ENCODE data around the gene RWDD1. TPM values are rescaled to one million over a fixed set of nuclear protein-coding genes. Genes with fewer than 3 reads are reported as not detected.

Gene RWDD1
- total RNA-seq, 2 experiments from 2014 or later, result 44.3 to 46.0 TPM

DNA sequence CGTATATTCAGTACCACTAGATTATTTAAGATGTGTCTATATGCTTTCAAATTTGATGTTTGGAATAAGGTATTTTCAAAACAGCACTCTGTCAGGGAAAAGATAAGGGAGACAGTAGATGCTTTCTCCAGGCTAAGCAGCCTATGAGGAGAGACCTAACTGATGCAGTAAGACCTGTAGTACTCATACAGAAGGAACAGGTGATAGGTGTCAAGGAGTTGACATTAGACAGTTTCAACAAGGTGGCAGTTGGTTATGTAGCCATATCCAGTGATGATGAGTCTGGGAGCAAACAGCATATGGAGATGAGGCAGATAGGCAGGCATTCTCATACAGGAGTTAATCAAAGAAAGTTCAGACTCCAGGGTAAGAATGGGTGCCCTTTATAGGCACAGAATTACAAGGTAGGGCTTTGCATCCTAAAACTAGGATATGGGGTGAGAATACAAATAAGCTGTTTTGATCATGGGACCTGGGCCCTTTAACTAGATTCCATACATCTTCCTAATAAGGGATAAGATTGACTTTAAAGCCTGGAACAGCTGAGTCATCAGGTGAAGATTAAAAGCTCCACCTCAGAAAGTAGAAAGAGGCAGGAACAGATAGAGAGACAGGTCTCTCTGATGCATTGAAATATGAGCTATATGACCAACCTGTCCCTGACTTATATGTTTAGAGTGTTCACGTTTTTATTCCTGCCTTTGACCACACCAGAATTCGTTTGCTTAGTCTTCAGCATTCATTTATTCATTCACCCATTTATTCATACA lies 52.9 kb downstream of the RWDD1 start:
- Mint-ChIP-seq H3K4me3 (no peak overlapping the region), H3K27me3 (no peaks in the 10 kb centered on the region), H3K4me1 (ENCODE audit: low read depth) (no peaks in the 10 kb centered on the region), H3K9me3 (no peaks in the 10 kb centered on the region), H3K36me3 (ENCODE audit: low read depth) (no peaks in the 10 kb centered on the region), H3K27ac (no peak overlapping the region)
- POLR2A ChIA-PET, result interaction anchor here (1.1 kb wide), 1 partner anchor 53 kb away, joined by 3 read pairs; the partner anchor contains the start of gene RWDD1
- ATAC-seq, result no peak
- no peak for DNase-seq
- no peak for TF ChIP-seq CTCF (IDR thresholded peaks at IDR 0.05)
- CTCF ChIA-PET, result interaction anchor here (0.8 to 1.8 kb wide), 2 partner anchors 7 to 11 kb away, joined by 3 to 4 read pairs; no protein-coding TSS in a partner anchor
- intact Hi-C loops (cut with micrococcal nuclease), result no loop called here

- no peaks in the 10 kb centered on the region for H3K9me3 Mint-ChIP-seq
- H3K4me3 Mint-ChIP-seq, result no peak overlapping the region
- CTCF ChIA-PET, result no interaction called here
- ATAC-seq (no peak), DNase-seq (no peak)
- no peak overlapping the region for H3K27ac Mint-ChIP-seq
- intact Hi-C loops (cut with micrococcal nuclease), result no loop called here
- no peaks in the 10 kb centered on the region for H3K36me3 Mint-ChIP-seq (ENCODE audit: low read depth)
- POLR2A ChIA-PET, result no interaction called here
- H3K27me3 Mint-ChIP-seq, result no peaks in the 10 kb centered on the region
- no peak for TF ChIP-seq CTCF (IDR thresholded peaks at IDR 0.05)
- no peaks in the 10 kb centered on the region for H3K4me1 Mint-ChIP-seq (ENCODE audit: low read depth)
Observed at GRCh38 chr6:116625872-116626271, 54.6 kb downstream of the RWDD1 start.

GRCh38 chr6:116629563-116629981 lies 58.3 kb downstream of the RWDD1 start:
- Mint-ChIP-seq H3K4me1 (ENCODE audit: low read depth) (no peaks in the 10 kb centered on the region), H3K4me3 (no peak overlapping the region), H3K9me3 (no peaks in the 10 kb centered on the region), H3K36me3 (ENCODE audit: low read depth) (peaks cover 6% of the 10 kb centered on the region), H3K27me3 (no peaks in the 10 kb centered on the region), H3K27ac (no peak overlapping the region)
- DNase-seq (no peak), ATAC-seq (no peak)
- ChIA-PET CTCF (interaction anchor here (0.5 kb wide), 1 partner anchor 1919 kb away, joined by 3 read pairs; no protein-coding TSS in a partner anchor), POLR2A (no interaction called here)
- intact Hi-C loops (cut with micrococcal nuclease), result no loop called here
- no peak for TF ChIP-seq CTCF (IDR thresholded peaks at IDR 0.05)

GRCh38 chr6:116631379-116631990 lies 60.2 kb downstream of the RWDD1 start:
- Mint-ChIP-seq H3K27me3 (no peaks in the 10 kb centered on the region), H3K4me1 (ENCODE audit: low read depth) (no peaks in the 10 kb centered on the region), H3K4me3 (no peak overlapping the region), H3K36me3 (ENCODE audit: low read depth) (peaks cover 10% of the 10 kb centered on the region), H3K27ac (no peak overlapping the region), H3K9me3 (no peaks in the 10 kb centered on the region)
- ChIA-PET CTCF (interaction anchor here (1.0 kb wide), 1 partner anchor 18 kb away, joined by 3 read pairs; no protein-coding TSS in a partner anchor), POLR2A (no interaction called here)
- DNase-seq, result no peak
- intact Hi-C loops (cut with micrococcal nuclease), result no loop called here
- ATAC-seq, result no peak
- no peak for TF ChIP-seq CTCF (IDR thresholded peaks at IDR 0.05)

GRCh38 chr6:116633685-116634084 lies 62.4 kb downstream of the RWDD1 start:
- no peak overlapping the region for H3K4me3 Mint-ChIP-seq
- TF ChIP-seq CTCF (IDR thresholded peaks at IDR 0.05), result no peak
- no peaks in the 10 kb centered on the region for H3K4me1 Mint-ChIP-seq (ENCODE audit: low read depth)
- H3K27me3 Mint-ChIP-seq, result no peaks in the 10 kb centered on the region
- ATAC-seq, result no peak
- intact Hi-C loops (cut with micrococcal nuclease), result no loop called here
- H3K27ac Mint-ChIP-seq, result peak overlapping the region; percentile 22
- H3K9me3 Mint-ChIP-seq, result no peaks in the 10 kb centered on the region
- ChIA-PET POLR2A (no interaction called here), CTCF (interaction anchor here (0.8 kb wide), 1 partner anchor 21 kb away, joined by 3 read pairs; no protein-coding TSS in a partner anchor)
- no peak for DNase-seq
- peaks cover 12% of the 10 kb centered on the region for H3K36me3 Mint-ChIP-seq (ENCODE audit: low read depth)

All from activated CD8-positive, alpha-beta T cell treated with anti-CD3 and anti-CD28 coated beads for 36 hours (primary cell).